Measurements from ENCODE around the gene AMPD3.

DNA sequence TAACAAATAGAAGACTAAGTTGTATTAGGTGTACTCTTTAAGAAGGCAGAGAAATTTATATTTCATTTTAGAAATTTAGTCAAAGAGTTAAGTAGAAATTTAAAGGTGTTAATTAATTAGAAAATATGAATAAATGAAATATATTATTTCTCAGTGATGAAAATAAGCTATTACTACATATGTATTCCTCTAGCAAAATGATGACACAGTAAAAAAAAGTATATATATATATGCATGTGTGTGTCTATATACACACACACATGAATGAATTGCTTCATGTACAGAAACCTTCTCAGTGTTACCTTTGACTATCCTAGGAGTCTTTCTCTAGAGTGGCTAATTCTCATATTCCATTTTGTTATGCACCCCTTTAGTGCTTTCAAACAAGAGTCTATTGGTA lies 78.3 kb downstream of the AMPD3 start:
- TF ChIP-seq, protein P1, sequence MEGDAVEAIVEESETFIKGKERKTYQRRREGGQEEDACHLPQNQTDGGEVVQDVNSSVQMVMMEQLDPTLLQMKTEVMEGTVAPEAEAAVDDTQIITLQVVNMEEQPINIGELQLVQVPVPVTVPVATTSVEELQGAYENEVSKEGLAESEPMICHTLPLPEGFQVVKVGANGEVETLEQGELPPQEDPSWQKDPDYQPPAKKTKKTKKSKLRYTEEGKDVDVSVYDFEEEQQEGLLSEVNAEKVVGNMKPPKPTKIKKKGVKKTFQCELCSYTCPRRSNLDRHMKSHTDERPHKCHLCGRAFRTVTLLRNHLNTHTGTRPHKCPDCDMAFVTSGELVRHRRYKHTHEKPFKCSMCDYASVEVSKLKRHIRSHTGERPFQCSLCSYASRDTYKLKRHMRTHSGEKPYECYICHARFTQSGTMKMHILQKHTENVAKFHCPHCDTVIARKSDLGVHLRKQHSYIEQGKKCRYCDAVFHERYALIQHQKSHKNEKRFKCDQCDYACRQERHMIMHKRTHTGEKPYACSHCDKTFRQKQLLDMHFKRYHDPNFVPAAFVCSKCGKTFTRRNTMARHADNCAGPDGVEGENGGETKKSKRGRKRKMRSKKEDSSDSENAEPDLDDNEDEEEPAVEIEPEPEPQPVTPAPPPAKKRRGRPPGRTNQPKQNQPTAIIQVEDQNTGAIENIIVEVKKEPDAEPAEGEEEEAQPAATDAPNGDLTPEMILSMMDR (IDR thresholded peaks at IDR 0.05; ENCODE audit: low read depth, low read length): no peak
- TF ChIP-seq EZH2phosphoT487 (IDR thresholded peaks at IDR 0.05; ENCODE audit: low read depth): no peak
